HepG2 (cell line): Measurements from ENCODE around the gene GSTM2. TPM values are rescaled to one million over a fixed set of nuclear protein-coding genes. Genes with fewer than 3 reads are reported as not detected.

ENCODE experiments used
- ATAC-seq: fragments of 200-7000 bp; cut with Tn5 transposase; 3 replicates; pipeline ENCODE4 v1.9.1; 2020; ENCODE audit warnings: mild to moderate bottlenecking, moderate library complexity
- BruUV-seq: library from RNA; stranded (reverse); fragments of 400-500 nt; replicated peaks from 2 replicates; lab custom pipeline; 2021; lab: Mats Ljungman, UMichigan
- CTCF ChIA-PET: fragments of 300-600 bp; formaldehyde crosslinking; extraction: SDS; loops from one replicate; lab custom pipeline; 2021; ENCODE audit warnings: low total read pairs, inconsistent platforms, low intra/inter-chr PET ratio; lab: Yijun Ruan, JAX
- POLR2A ChIA-PET: fragments of 350-600 bp; sonication (Branson Sonifier 250); formaldehyde crosslinking; loops from one replicate; lab custom pipeline; 2020; ENCODE audit warnings: antibody characterized with exemption, inconsistent platforms; lab: Yijun Ruan, JAX
- DNase-seq: peaks from one replicate; pipeline ENCODE4 v3.0.0-alpha.2; 2015; ENCODE audit warnings: low spot score
- FAIRE-seq: peaks from 3 replicates; lab custom pipeline; 2011; peaks lifted over from hg19 to GRCh38; lab: Jason Lieb, UNC
- H2AFZ ChIP-seq: one replicate; pipeline ENCODE4 v1.6.1; 2011; ENCODE audit warnings: low read length, inconsistent platforms
- H3K27ac ChIP-seq: fragments of 300-600 bp; 3 replicates; pipeline ENCODE4 v1.8.0; 2011; ENCODE audit warnings: mixed run types, mild to moderate bottlenecking, mixed read lengths, low read length, inconsistent platforms; ENCODE audit not compliant: insufficient read depth; ENCODE audit errors: extremely low read length
- H3K27me3 ChIP-seq, 2 experiments: fragments of 200-600 bp in 1 of 2; 2 replicates in 1 of 2; 3 replicates in 1 of 2; pipeline versions ENCODE4 v1.6.0 to v1.8.0; 2011; ENCODE audit warnings: low read length in 2 of 2, mild to moderate bottlenecking in 2 of 2, moderate library complexity in 2 of 2, inconsistent platforms in 1 of 2; ENCODE audit not compliant: insufficient read depth in 2 of 2, control insufficient read depth in 1 of 2
- H3K36me3 ChIP-seq, 2 experiments: fragments of 200-600 bp in 1 of 2; replicated peaks in 1 of 2; 2 replicates in 1 of 2; 3 replicates in 1 of 2; pipeline versions ENCODE4 v1.5.1 to v1.8.0; 2011; ENCODE audit warnings: low read length in 2 of 2, inconsistent platforms in 1 of 2; ENCODE audit not compliant: insufficient read depth in 2 of 2, control insufficient read depth in 1 of 2
- H3K4me1 ChIP-seq: 2 replicates; pipeline ENCODE4 v1.5.1; 2012; ENCODE audit warnings: low read length, inconsistent platforms; ENCODE audit not compliant: insufficient read depth
- H3K4me2 ChIP-seq: 2 replicates; pipeline ENCODE4 v1.6.0; 2011; ENCODE audit warnings: low read depth, low read length, inconsistent platforms
- H3K4me3 ChIP-seq, 3 experiments: fragments of 200-600 bp in 1 of 3; sonication (generic), shearing (Covaris generic) in 1 of 3; replicated peaks in 1 of 3; 2 replicates each; pipeline ENCODE4 v1.5.1; 2011 to 2016; ENCODE audit warnings: low read length in 3 of 3, inconsistent platforms in 2 of 3, low read depth in 2 of 3, mild to moderate bottlenecking in 2 of 3, control low read depth in 1 of 3, mixed read lengths in 1 of 3; ENCODE audit not compliant: insufficient read depth in 1 of 3
- H3K79me2 ChIP-seq: one replicate; pipeline ENCODE4 v1.6.1; 2011; ENCODE audit warnings: low read length, inconsistent platforms; ENCODE audit not compliant: insufficient read depth
- H3K9ac ChIP-seq: 2 replicates; pipeline ENCODE4 v1.6.0; 2011; ENCODE audit warnings: mild to moderate bottlenecking, low read depth, low read length, inconsistent platforms; ENCODE audit not compliant: insufficient read depth
- H3K9me3 ChIP-seq: 2 replicates; pipeline ENCODE4 v1.5.1; 2012; ENCODE audit warnings: mild to moderate bottlenecking, low read length
- H4K20me1 ChIP-seq: 2 replicates; pipeline ENCODE4 v1.6.0; 2011; ENCODE audit warnings: inconsistent platforms, mild to moderate bottlenecking, low read length, moderate library complexity; ENCODE audit not compliant: insufficient read depth
- AKAP8 ChIP-seq: sonication (generic); formaldehyde crosslinking; IDR thresholded peaks from 2 replicates; pipeline ENCODE4 v1.5.1; 2020; ENCODE audit warnings: mild to moderate bottlenecking, missing genetic modification reagents
- ATF7 ChIP-seq, 2 experiments: fragments of 450-650 bp in 1 of 2; sonication (generic) in 1 of 2; formaldehyde crosslinking in 1 of 2; IDR thresholded peaks; 2 replicates each; pipeline versions ENCODE4 v1.4.0 to v1.6.1; 2016 to 2020; ENCODE audit warnings: antibody characterized with exemption in 1 of 2, mild to moderate bottlenecking in 1 of 2, missing genetic modification reagents in 1 of 2
- GABPB1 ChIP-seq: IDR thresholded peaks from 2 replicates; pipeline ENCODE4 v1.6.1; 2016; ENCODE audit warnings: mild to moderate bottlenecking, missing genetic modification reagents, moderate library complexity, missing compliant biosample characterization
- HNRNPUL1 ChIP-seq: fragments of 200-400 bp; formaldehyde crosslinking; IDR thresholded peaks from 2 replicates; pipeline ENCODE4 v1.6.1; 2017; ENCODE audit warnings: low read depth, mild to moderate bottlenecking, low read length, moderate library complexity
- PHF5A ChIP-seq: IDR thresholded peaks from one replicate; pipeline ENCODE4 v1.6.1; 2018; ENCODE audit warnings: low read depth, missing genetic modification reagents; ENCODE audit not compliant: unreplicated experiment
- POLR2AphosphoS5 ChIP-seq: IDR thresholded peaks from 2 replicates; pipeline ENCODE4 v1.6.1; 2012; ENCODE audit warnings: low read depth, low read length
- PTBP1 ChIP-seq: fragments of 200-400 bp; formaldehyde crosslinking; IDR thresholded peaks from 2 replicates; pipeline ENCODE4 v1.6.1; 2018; ENCODE audit warnings: low read length, low read depth; ENCODE audit not compliant: poor library complexity, severe bottlenecking
- ZFP36L1 ChIP-seq: sonication (generic); formaldehyde crosslinking; IDR thresholded peaks from 2 replicates; pipeline ENCODE4 v1.8.0; 2022; ENCODE audit warnings: mild to moderate bottlenecking, missing genetic modification reagents, moderate library complexity
- ZFP41 ChIP-seq: sonication (generic); formaldehyde crosslinking; IDR thresholded peaks from 2 replicates; pipeline ENCODE4 v1.4.0; 2020; ENCODE audit warnings: mild to moderate bottlenecking, missing genetic modification reagents, borderline replicate concordance
- ZNF501 ChIP-seq: sonication (generic); formaldehyde crosslinking; IDR thresholded peaks from 2 replicates; pipeline ENCODE4 v1.5.1; 2020; ENCODE audit warnings: mild to moderate bottlenecking, moderate library complexity, missing genetic modification reagents
- ZNF549 ChIP-seq: sonication (generic); formaldehyde crosslinking; IDR thresholded peaks from 2 replicates; pipeline ENCODE4 v1.5.0; 2020; ENCODE audit warnings: missing genetic modification reagents
- ZNF598 ChIP-seq: sonication (generic); formaldehyde crosslinking; IDR thresholded peaks from 2 replicates; pipeline ENCODE4 v1.5.1; 2020; ENCODE audit warnings: mild to moderate bottlenecking, missing genetic modification reagents, borderline replicate concordance
- WGBS: methylation state at CpG from one replicate; pipeline ENCODE4 v1.1.6; 2017; ENCODE audit warnings: low lambda C conversion rate; 5-methylcytosine and 5-hydroxymethylcytosine counted together
- in situ Hi-C: cut with HindIII; loops from 2 replicates; pipeline ENCODE4 v1.10.0; 2017; ENCODE audit warnings: low pct_unique_long_range_greater_than_20kb; ENCODE audit not compliant: extremely low pct_ligation_motif_present
- intact Hi-C: fragments of 100-400 bp; cut with micrococcal nuclease; formaldehyde crosslinking; loops from one replicate; pipeline ENCODE4 v1.10.0; 2022; ENCODE audit not compliant: unreplicated experiment
- polyA plus RNA-seq, 8 experiments: library from polyadenylated mRNA; depleted of rRNA in 3 of 8; stranded (reverse) in 7 of 8; unstranded in 1 of 8; fragments of >200 nt; fragmentation: Illumina TruSeq in 4 of 8; extraction: Trizol in 4 of 8; gene quantifications; 2 replicates each; pipeline versions ENCODE4 v1.2.1 to v1.2.3, GENCODE V29; 2011 to 2016; ENCODE audit warnings: low read depth in 4 of 8, missing spikeins in 1 of 8, mixed read lengths in 1 of 8; ENCODE audit not compliant: insufficient read depth in 1 of 8
- total RNA-seq, 5 experiments: library from RNA; depleted of rRNA; stranded (reverse); fragments of >200 nt; fragmentation: Illumina TruSeq; extraction: Trizol; gene quantifications; 2 replicates each; pipeline ENCODE4 v1.2.3, GENCODE V29; 2016; ENCODE audit warnings: low read depth in 1 of 5
- TF ChIP-seq, protein P1 (sequence below): sonication (generic); formaldehyde crosslinking; IDR thresholded peaks from 2 replicates; pipeline ENCODE4 v1.4.0; 2020; ENCODE audit warnings: mild to moderate bottlenecking, missing genetic modification reagents

The GSTM2 gene
- total and polyA plus RNA-seq, 2 of the 13 experiments (the other 11 are each of a cell fraction or from before 2014, with no cell fraction given) = 7.0 to 15.0 TPM

GRCh38 chr1:109687641-109688499, 20.0 kb downstream of the GSTM2 start, which contains the start of gene GSTM1:
TSS of gene GSTM1 (plus strand) at chr1:109687817. CDS start at chr1:109687874, 57 bp downstream.
- WGBS = 85% methylated on average over 11 of the region's 46 CpGs
- ATAC-seq = no peak
- POLR2A ChIA-PET = no interaction called here

GRCh38 chr1:109689844-109690405, 22.1 kb downstream of the GSTM2 start:
- H3K4me3 ChIP-seq = no peak overlapping the region
- TF ChIP-seq AKAP8 (CRISPR knock-in tag) (no peak), PHF5A (CRISPR knock-in tag) (no peak), ZFP36L1 (CRISPR knock-in tag) (no peak), ZNF549 (CRISPR knock-in tag) (no peak), POLR2AphosphoS5 (no peak), PTBP1 (no peak), ZFP41 (CRISPR knock-in tag) (no peak), ZNF501 (CRISPR knock-in tag) (no peak), HNRNPUL1 (no peak), ATF7 (IDR thresholded peaks at IDR 0.05) (no peak), ATF7 (CRISPR knock-in tag; IDR thresholded peaks at IDR 0.05) (no peak), GABPB1 (CRISPR knock-in tag) (no peak)
- TF ChIP-seq, protein P1, sequence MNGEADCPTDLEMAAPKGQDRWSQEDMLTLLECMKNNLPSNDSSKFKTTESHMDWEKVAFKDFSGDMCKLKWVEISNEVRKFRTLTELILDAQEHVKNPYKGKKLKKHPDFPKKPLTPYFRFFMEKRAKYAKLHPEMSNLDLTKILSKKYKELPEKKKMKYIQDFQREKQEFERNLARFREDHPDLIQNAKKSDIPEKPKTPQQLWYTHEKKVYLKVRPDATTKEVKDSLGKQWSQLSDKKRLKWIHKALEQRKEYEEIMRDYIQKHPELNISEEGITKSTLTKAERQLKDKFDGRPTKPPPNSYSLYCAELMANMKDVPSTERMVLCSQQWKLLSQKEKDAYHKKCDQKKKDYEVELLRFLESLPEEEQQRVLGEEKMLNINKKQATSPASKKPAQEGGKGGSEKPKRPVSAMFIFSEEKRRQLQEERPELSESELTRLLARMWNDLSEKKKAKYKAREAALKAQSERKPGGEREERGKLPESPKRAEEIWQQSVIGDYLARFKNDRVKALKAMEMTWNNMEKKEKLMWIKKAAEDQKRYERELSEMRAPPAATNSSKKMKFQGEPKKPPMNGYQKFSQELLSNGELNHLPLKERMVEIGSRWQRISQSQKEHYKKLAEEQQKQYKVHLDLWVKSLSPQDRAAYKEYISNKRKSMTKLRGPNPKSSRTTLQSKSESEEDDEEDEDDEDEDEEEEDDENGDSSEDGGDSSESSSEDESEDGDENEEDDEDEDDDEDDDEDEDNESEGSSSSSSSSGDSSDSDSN (CRISPR knock-in tag) = no peak

More at GRCh38 chr1:109687641-109688499, 20.0 kb downstream of the GSTM2 start, which contains the start of gene GSTM1:
- no peaks in the 10 kb centered on the region for H3K9me3 ChIP-seq
- CTCF ChIA-PET = no interaction called here
- no peaks in the 10 kb centered on the region for H3K27me3 ChIP-seq
- no peaks in the 10 kb centered on the region for H3K36me3 ChIP-seq
- no peaks in the 10 kb centered on the region for H3K79me2 ChIP-seq
- DNase-seq (no peak), FAIRE-seq (no peak)
- no peak within 1 kb of the TSS for H2AFZ ChIP-seq
- no peak within 1 kb of the TSS for H3K4me3 ChIP-seq
- no TSS peak for BruUV-seq
- intact Hi-C loops (no loop called here), in situ Hi-C loops (no loop called here)
- no peak within 1 kb of the TSS for H3K27ac ChIP-seq
- H3K4me2 ChIP-seq = no peak within 1 kb of the TSS
- no peaks in the 10 kb centered on the region for H3K4me1 ChIP-seq
- H4K20me1 ChIP-seq = no peaks in the 10 kb centered on the region
- H3K9ac ChIP-seq = no peak within 1 kb of the TSS
- TF ChIP-seq ZNF598 (CRISPR knock-in tag) = no peak

More at GRCh38 chr1:109689844-109690405, 22.1 kb downstream of the GSTM2 start:
- intact Hi-C loops (no loop called here), in situ Hi-C loops (no loop called here)
- no peaks in the 10 kb centered on the region for H3K4me1 ChIP-seq
- no peaks in the 10 kb centered on the region for H3K9me3 ChIP-seq
- no peaks in the 10 kb centered on the region for H3K79me2 ChIP-seq
- DNase-seq (no peak), FAIRE-seq (no peak), ATAC-seq (no peak)
- WGBS = 31% methylated on average over 3 of the region's 6 CpGs
- H3K9ac ChIP-seq = no peak overlapping the region
- POLR2A ChIA-PET = no interaction called here
- H3K27ac ChIP-seq = no peak overlapping the region
- H3K4me2 ChIP-seq = no peak overlapping the region
- CTCF ChIA-PET = no interaction called here
- no peaks in the 10 kb centered on the region for H3K27me3 ChIP-seq
- no peaks in the 10 kb centered on the region for H4K20me1 ChIP-seq
- H2AFZ ChIP-seq = no peak overlapping the region
- BruUV-seq = no TSS peak
- H3K36me3 ChIP-seq = no peaks in the 10 kb centered on the region
